Left cardiac atrium (tissue), 4 donors: ENCODE results near the gene RIBC1. TPM values are rescaled to one million over a fixed set of nuclear protein-coding genes. Genes with fewer than 3 reads are reported as not detected.

Experiments used
- ATAC-seq, 2 donors: fragments of 200-7000 bp; cut with Tn5 transposase; one replicate each; pipeline ENCODE4 v1.9.1; 2020; ENCODE audit warnings: mild to moderate bottlenecking in 2 of 2, moderate library complexity in 2 of 2
- DNase-seq: peaks from one replicate; pipeline ENCODE4 v3.0.0-alpha.2; 2020
- intact Hi-C, 2 donors: fragments of 100-400 bp; cut with DNase I; formaldehyde crosslinking; loops; one replicate each; pipeline versions ENCODE4 v1.14.1 to v1.15.1; 2022 to 2023
- microRNA-seq, 2 donors: library from miRNA; unstranded; fragments of <30 nt; microRNA quantifications; one replicate each; pipeline ENCODE4 v1.2.0, GENCODE V29; 2020
- total RNA-seq, 2 donors: library from RNA; stranded (reverse); fragmentation: NEBNext Ultra II Directional; extraction: Animal tissue kit (Norgen Biotek cat#: 25700); gene quantifications; one replicate each; pipeline ENCODE4 v1.2.1, GENCODE V29; 2021
- donor health status: DM: no; HTN: yes; CAD: no.
- donor health status: DM: no; HTN: yes; CAD: no; lungs with severe emphysema.
- donor health status: DM: yes; HTN: yes; CAD: no.
- donor health status: Dilated cardiomyopathy.

Gene RIBC1
- total RNA-seq, 2 donors from 2014 or later = 0.26 to 0.80 TPM

DNA sequence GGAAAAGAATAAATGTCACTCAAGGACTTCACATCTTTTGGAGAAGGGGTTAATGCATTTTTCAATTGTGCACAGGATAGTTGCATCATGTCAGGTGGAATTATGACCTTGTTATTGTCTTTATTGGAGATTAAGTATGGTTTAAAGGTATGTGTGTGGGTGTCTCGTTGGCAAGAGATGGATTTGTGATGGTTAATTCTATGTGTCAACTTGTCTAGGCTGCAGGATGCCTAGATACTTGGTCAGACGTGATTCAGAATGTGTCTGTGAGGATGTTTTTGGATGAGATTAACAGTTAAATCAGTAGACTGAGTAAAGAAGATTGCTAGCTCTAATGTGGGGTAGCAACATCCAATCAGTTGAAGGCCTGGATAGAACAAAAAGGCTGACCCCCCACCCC, 53.7 kb downstream of the RIBC1 start:
- ATAC-seq = no peak
- intact Hi-C loops = no loop called here
- no peak for DNase-seq

DNA sequence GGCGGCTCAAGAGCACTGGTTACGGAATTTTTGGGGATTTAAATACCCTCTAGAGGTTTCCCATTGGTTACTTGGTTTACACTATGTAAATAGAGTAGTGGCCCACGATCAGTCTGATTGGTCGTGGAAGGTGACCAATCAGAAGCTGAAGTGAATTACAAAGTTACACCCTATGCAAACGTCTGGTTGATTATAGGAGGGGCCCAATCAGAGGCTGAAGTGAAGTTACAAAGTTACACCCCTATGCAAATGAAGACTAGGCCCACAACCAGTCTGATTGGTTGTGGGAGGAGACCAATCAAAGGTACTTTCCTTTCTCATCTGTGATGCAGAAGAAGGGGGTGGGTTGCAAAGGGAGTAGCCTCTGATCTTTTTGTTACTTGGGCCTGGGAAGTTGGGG, 56.6 kb downstream of the RIBC1 start:
- DNase-seq (no peak), ATAC-seq (no peak)
- intact Hi-C loops = no loop called here

Small RNA genes within 50 kb of the gene (microRNA-seq; reads per million reads assigned to microRNA genes)
- gene MIR6857 = 0 to 0.40 reads per million in 2 donors

Other genes with a start within 250 kb of the RIBC1 start
- gene KDM5C, start 197.7 kb upstream of the RIBC1 start, total RNA-seq = 10 to 100 TPM; 32.5 to 46.3 TPM
- gene IQSEC2, start 141.3 kb upstream of the RIBC1 start, total RNA-seq = 10 to 100 TPM in 1 of 2 donors, 1 to 10 TPM in 1; 9.1 to 10.8 TPM
- gene SMC1A, start 219 bp upstream of the RIBC1 start, total RNA-seq = 10 to 100 TPM; 42.8 to 43.3 TPM
- gene HSD17B10, start 11.5 kb downstream of the RIBC1 start, total RNA-seq = 100 to 1,000 TPM in 1 of 2 donors, 10 to 100 TPM in 1; 98.9 to 106 TPM